A549 (cell line): ENCODE results near the gene LRRC7. TPM values are rescaled to one million over a fixed set of nuclear protein-coding genes. Genes with fewer than 3 reads are reported as not detected.

Experiments used
- ATAC-seq, 2 experiments: fragments of 200-7000 bp in 1 of 2; fragments of >200 bp in 1 of 2; cut with Nextera tagmentation in 1 of 2; cut with Tn5 transposase in 1 of 2; 3 replicates each; pipeline versions ENCODE4 v1.8.0 to v1.9.1; 2018 to 2020; ENCODE audit warnings: mild to moderate bottlenecking in 1 of 2, moderate library complexity in 1 of 2
- CTCF ChIA-PET: fragments of 300-600 bp; sonication (Branson Sonifier 250); formaldehyde crosslinking; extraction: SDS; loops from one replicate; lab custom pipeline; 2021; ENCODE audit warnings: antibody characterized with exemption, inconsistent platforms; lab: Yijun Ruan, JAX
- POLR2A ChIA-PET: fragments of 350-600 bp; formaldehyde crosslinking; extraction: SDS; loops from one replicate; lab custom pipeline; 2021; ENCODE audit warnings: antibody characterized with exemption, inconsistent platforms; lab: Yijun Ruan, JAX
- DNase-seq, 2 experiments: peaks; one replicate each; pipeline versions ENCODE4 v3.0.0 to v3.0.0-alpha.2; 2011 to 2016; ENCODE audit warnings: low read depth in 1 of 2, low spot score in 1 of 2
- FAIRE-seq: peaks from 2 replicates; lab custom pipeline; 2011; peaks lifted over from hg19 to GRCh38; lab: Jason Lieb, UNC
- H3K27ac ChIP-seq, 2 experiments: fragments of >200 bp; sonication (Bioruptor Twin); formaldehyde crosslinking; 3 replicates each; pipeline ENCODE4 v1.5.1; 2016 to 2017
- H3K4me1 ChIP-seq: fragments of >200 bp; sonication (Bioruptor Twin); formaldehyde crosslinking; 3 replicates; pipeline ENCODE4 v1.6.1; 2016
- H3K4me2 ChIP-seq: fragments of >200 bp; sonication (Bioruptor Twin); formaldehyde crosslinking; 3 replicates; pipeline ENCODE4 v1.6.1; 2016
- H3K4me3 ChIP-seq: fragments of >200 bp; sonication (Bioruptor Twin); formaldehyde crosslinking; 3 replicates; pipeline ENCODE4 v1.5.1; 2016
- H3K9me3 ChIP-seq: fragments of >200 bp; sonication (Bioruptor Twin); formaldehyde crosslinking; 3 replicates; pipeline ENCODE4 v1.6.1; 2016
- BCL3 ChIP-seq: fragments of >200 bp; sonication (Bioruptor Twin); formaldehyde crosslinking; IDR thresholded peaks from 3 replicates; pipeline ENCODE4 v1.6.1; 2016
- CBX2 ChIP-seq: fragments of 200-600 bp; sonication (generic); IDR thresholded peaks from 2 replicates; pipeline ENCODE4 v1.6.1; 2016; ENCODE audit warnings: low read depth, mild to moderate bottlenecking, borderline replicate concordance
- CHD4 ChIP-seq: fragments of 200-600 bp; sonication (generic); IDR thresholded peaks from 2 replicates; pipeline ENCODE4 v1.6.1; 2016; ENCODE audit warnings: antibody characterized with exemption, mild to moderate bottlenecking, borderline replicate concordance
- EP300 ChIP-seq, 2 experiments: fragments of >200 bp; sonication (Bioruptor Twin); formaldehyde crosslinking; IDR thresholded peaks; 2 replicates in 1 of 2; 3 replicates in 1 of 2; pipeline ENCODE4 v1.6.1; 2016 to 2017
- ESRRA ChIP-seq: fragments of 150-350 bp; IDR thresholded peaks from 2 replicates; pipeline ENCODE4 v1.6.1; 2014; ENCODE audit warnings: mild to moderate bottlenecking, low read length, borderline replicate concordance
- FOSB ChIP-seq: fragments of 250-450 bp; sonication (Bioruptor Pico); IDR thresholded peaks from 2 replicates; pipeline ENCODE4 v1.5.0; 2020; ENCODE audit warnings: mild to moderate bottlenecking, moderate library complexity
- FOSL2 ChIP-seq, 2 experiments: fragments of 450-650 bp in 1 of 2; fragments of >200 bp in 1 of 2; sonication (Bioruptor Twin) in 1 of 2; formaldehyde crosslinking; IDR thresholded peaks; 2 replicates each; pipeline versions ENCODE4 v1.5.0 to v1.6.1; 2016 to 2020; ENCODE audit warnings: mild to moderate bottlenecking in 1 of 2, moderate library complexity in 1 of 2
- FOXS1 ChIP-seq: fragments of 250-450 bp; sonication (Bioruptor Pico); IDR thresholded peaks from 2 replicates; pipeline ENCODE4 v1.5.0; 2020; ENCODE audit warnings: mild to moderate bottlenecking, moderate library complexity
- GATA3 ChIP-seq: IDR thresholded peaks from 2 replicates; pipeline ENCODE4 v1.6.1; 2012; ENCODE audit warnings: borderline replicate concordance
- HOXA7 ChIP-seq: fragments of 250-450 bp; sonication (Bioruptor Pico); IDR thresholded peaks from 2 replicates; pipeline ENCODE4 v1.5.0; 2020; ENCODE audit warnings: mild to moderate bottlenecking, moderate library complexity
- HOXB5 ChIP-seq: fragments of 250-450 bp; sonication (Bioruptor Pico); IDR thresholded peaks from 2 replicates; pipeline ENCODE4 v1.5.0; 2020; ENCODE audit warnings: mild to moderate bottlenecking, moderate library complexity
- JUN ChIP-seq, 2 experiments: fragments of >200 bp; sonication (Bioruptor Twin); formaldehyde crosslinking; IDR thresholded peaks; 2 replicates in 1 of 2; 3 replicates in 1 of 2; pipeline ENCODE4 v1.6.1; 2016 to 2017
- JUNB ChIP-seq: fragments of >200 bp; sonication (Bioruptor Twin); formaldehyde crosslinking; IDR thresholded peaks from 2 replicates; pipeline ENCODE4 v1.6.1; 2016
- KDM5A ChIP-seq: fragments of 200-600 bp; sonication (generic); IDR thresholded peaks from 2 replicates; pipeline ENCODE4 v1.6.1; 2016; ENCODE audit warnings: antibody characterized with exemption, mild to moderate bottlenecking
- MAX ChIP-seq: IDR thresholded peaks from 2 replicates; pipeline ENCODE4 v1.6.1; 2012
- PBX3 ChIP-seq: IDR thresholded peaks from 2 replicates; pipeline ENCODE4 v1.6.1; 2012
- PHF8 ChIP-seq: fragments of 200-600 bp; sonication (generic); IDR thresholded peaks from 2 replicates; pipeline ENCODE4 v1.6.1; 2016; ENCODE audit warnings: low read depth, mild to moderate bottlenecking, antibody characterized with exemption, moderate library complexity, borderline replicate concordance
- RNF2 ChIP-seq: fragments of 200-600 bp; sonication (generic); IDR thresholded peaks from 2 replicates; pipeline ENCODE4 v1.6.1; 2016; ENCODE audit warnings: low read depth, mild to moderate bottlenecking, antibody characterized with exemption, moderate library complexity, borderline replicate concordance
- SREBF2 ChIP-seq: fragments of 450-650 bp; IDR thresholded peaks from 2 replicates; pipeline ENCODE4 v1.6.1; 2014; ENCODE audit warnings: mild to moderate bottlenecking, moderate library complexity
- TFCP2L1 ChIP-seq: fragments of 250-450 bp; sonication (Bioruptor Pico); IDR thresholded peaks from 2 replicates; pipeline ENCODE4 v1.5.0; 2021; ENCODE audit warnings: mild to moderate bottlenecking
- ZC3H11A ChIP-seq: fragments of 450-650 bp; IDR thresholded peaks from 2 replicates; pipeline ENCODE4 v1.6.1; 2014; ENCODE audit warnings: antibody characterized with exemption, mild to moderate bottlenecking
- ZNF302 ChIP-seq: fragments of 250-450 bp; sonication (Bioruptor Pico); IDR thresholded peaks from 2 replicates; pipeline ENCODE4 v1.9.0; 2021; ENCODE audit warnings: inconsistent platforms, mild to moderate bottlenecking, moderate library complexity
- WGBS: methylation state at CpG from one replicate; pipeline ENCODE4 v1.1.6; 2017; ENCODE audit errors: missing lambda C conversion rate; 5-methylcytosine and 5-hydroxymethylcytosine counted together
- polyA plus RNA-seq, 4 experiments: library from polyadenylated mRNA; depleted of rRNA in 3 of 4; stranded (reverse); fragments of >200 nt; fragmentation: RNase III in 1 of 4; extraction: RNeasy Plus Mini Kit Qiagen cat#74134 plus additional on column Dnase treatment in 1 of 4; gene quantifications; 2 replicates in 3 of 4; 3 replicates in 1 of 4; pipeline ENCODE4 v1.2.3, GENCODE V29; 2011 to 2017
- TF ChIP-seq, protein P1 (sequence below): fragments of 250-450 bp; sonication (Bioruptor Pico); IDR thresholded peaks from 2 replicates; pipeline ENCODE4 v1.5.0; 2021; ENCODE audit warnings: mild to moderate bottlenecking, moderate library complexity, borderline replicate concordance
- TF ChIP-seq, protein P2 (sequence below): fragments of 200-600 bp; sonication (generic); IDR thresholded peaks from 2 replicates; pipeline ENCODE4 v1.6.1; 2016; ENCODE audit warnings: antibody characterized with exemption, mild to moderate bottlenecking, moderate library complexity

Gene LRRC7
- polyA plus RNA-seq, 2 of the 4 experiments (the other 2 are of a cell fraction): not detected

- Histone ChIP-seq H3K4me2 (no peak overlapping the region), H3K9me3 (no peaks in the 10 kb centered on the region), H3K4me1 (no peaks in the 10 kb centered on the region), H3K4me3 (no peak overlapping the region), H3K27ac (no peak overlapping the region)
- ChIA-PET CTCF (no interaction called here), POLR2A (no interaction called here)
- no peak for FAIRE-seq
- 6% methylated on average over 1 of the region's 1 CpG for WGBS
- no peak for TF ChIP-seq BCL3
- TF ChIP-seq TFCP2L1 (CRISPR knock-in tag): no peak
- TF ChIP-seq CHD4: no peak
- DNase-seq: no peak
- ATAC-seq: no peak
These were observed 77.8 kb downstream of the LRRC7 start for GRCh38 chr1:69645477-69645876.

- H3K4me3 ChIP-seq: no peak overlapping the region
- ChIA-PET CTCF (no interaction called here), POLR2A (no interaction called here)
- no peak for TF ChIP-seq FOSL2 (IDR thresholded peaks at IDR 0.05)
- TF ChIP-seq FOSL2 (CRISPR knock-in tag; IDR thresholded peaks at IDR 0.05): no peak
- no peak for TF ChIP-seq JUN (IDR thresholded peaks at IDR 0.05)
- TF ChIP-seq HOXA7: no peak
- no peak for TF ChIP-seq ESRRA
- no peak for TF ChIP-seq EP300 (IDR thresholded peaks at IDR 0.05)
- TF ChIP-seq FOXS1: no peak
- TF ChIP-seq SREBF2: no peak
- FAIRE-seq: no peak
- H3K27ac ChIP-seq: no peak overlapping the region
- DNase-seq: no peak
- no peak for ATAC-seq
- no peak overlapping the region for H3K4me2 ChIP-seq
- no peaks in the 10 kb centered on the region for H3K9me3 ChIP-seq
- H3K4me1 ChIP-seq: no peaks in the 10 kb centered on the region
These were observed 80.8 kb downstream of the LRRC7 start for GRCh38 chr1:69648486-69648885.

DNA sequence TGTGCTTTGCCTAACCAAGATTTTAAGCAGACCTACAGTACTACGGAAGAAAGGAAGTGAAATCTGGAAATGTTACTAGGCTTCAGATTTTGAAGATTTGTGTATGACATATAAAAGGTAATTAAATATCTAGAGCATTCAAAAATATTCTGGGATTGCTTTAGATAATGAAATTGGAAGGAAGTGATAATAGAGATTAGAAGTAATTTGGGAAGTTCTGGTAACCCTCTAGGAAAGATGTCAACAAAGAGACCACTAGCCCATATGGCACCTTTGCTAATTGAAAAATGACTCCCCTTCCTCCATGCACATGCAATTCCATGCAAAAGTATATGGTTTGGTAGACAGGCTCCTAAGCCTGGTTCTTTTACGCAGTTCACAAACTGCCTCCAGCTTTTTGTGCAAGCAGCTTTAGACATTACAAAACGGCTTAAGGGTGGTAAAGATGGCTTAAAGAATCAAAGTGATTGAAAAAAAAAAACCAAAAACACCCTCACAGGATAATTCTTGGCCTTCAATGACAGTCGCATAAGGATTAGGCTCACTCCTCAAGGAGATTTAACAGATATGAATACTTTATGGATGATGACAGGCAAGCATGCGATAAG is 81.8 kb downstream of the LRRC7 start:
- no peaks in the 10 kb centered on the region for H3K4me1 ChIP-seq
- no peaks in the 10 kb centered on the region for H3K9me3 ChIP-seq
- FAIRE-seq: no peak
- POLR2A ChIA-PET: no interaction called here
- no peak overlapping the region for H3K4me2 ChIP-seq
- CTCF ChIA-PET: no interaction called here
- 23% methylated on average over 5 of the region's 5 CpGs for WGBS
- DNase-seq: no peak
- TF ChIP-seq PHF8 (no peak), ZC3H11A (no peak), HOXB5 (CRISPR knock-in tag) (no peak), JUNB (no peak)
- TF ChIP-seq, protein P1, sequence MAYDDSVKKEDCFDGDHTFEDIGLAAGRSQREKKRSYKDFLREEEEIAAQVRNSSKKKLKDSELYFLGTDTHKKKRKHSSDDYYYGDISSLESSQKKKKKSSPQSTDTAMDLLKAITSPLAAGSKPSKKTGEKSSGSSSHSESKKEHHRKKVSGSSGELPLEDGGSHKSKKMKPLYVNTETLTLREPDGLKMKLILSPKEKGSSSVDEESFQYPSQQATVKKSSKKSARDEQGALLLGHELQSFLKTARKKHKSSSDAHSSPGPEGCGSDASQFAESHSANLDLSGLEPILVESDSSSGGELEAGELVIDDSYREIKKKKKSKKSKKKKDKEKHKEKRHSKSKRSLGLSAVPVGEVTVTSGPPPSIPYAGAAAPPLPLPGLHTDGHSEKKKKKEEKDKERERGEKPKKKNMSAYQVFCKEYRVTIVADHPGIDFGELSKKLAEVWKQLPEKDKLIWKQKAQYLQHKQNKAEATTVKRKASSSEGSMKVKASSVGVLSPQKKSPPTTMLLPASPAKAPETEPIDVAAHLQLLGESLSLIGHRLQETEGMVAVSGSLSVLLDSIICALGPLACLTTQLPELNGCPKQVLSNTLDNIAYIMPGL (CRISPR knock-in tag): no peak
- TF ChIP-seq, all 56 proteins: peak for 0
- H3K4me3 ChIP-seq: no peak overlapping the region
- H3K27ac ChIP-seq: no peak overlapping the region
- no peak for ATAC-seq

- H3K4me2 ChIP-seq: no peak overlapping the region
- no peak overlapping the region for H3K4me3 ChIP-seq
- H3K9me3 ChIP-seq: no peaks in the 10 kb centered on the region
- no peak for DNase-seq
- FAIRE-seq: no peak
- ATAC-seq: no peak
- H3K27ac ChIP-seq: no peak overlapping the region
- 12% methylated on average over 3 of the region's 3 CpGs for WGBS
- ChIA-PET POLR2A (no interaction called here), CTCF (interaction anchor here (0.6 to 0.7 kb wide), 2 partner anchors 38 to 49 kb away, joined by 3 read pairs; no protein-coding TSS in a partner anchor)
- H3K4me1 ChIP-seq: no peaks in the 10 kb centered on the region
- no peak for TF ChIP-seq ESRRA
- no peak for TF ChIP-seq CBX2
- no peak for TF ChIP-seq FOSB (CRISPR knock-in tag)
- TF ChIP-seq MAX: no peak
- no peak for TF ChIP-seq GATA3
- TF ChIP-seq, protein P2, sequence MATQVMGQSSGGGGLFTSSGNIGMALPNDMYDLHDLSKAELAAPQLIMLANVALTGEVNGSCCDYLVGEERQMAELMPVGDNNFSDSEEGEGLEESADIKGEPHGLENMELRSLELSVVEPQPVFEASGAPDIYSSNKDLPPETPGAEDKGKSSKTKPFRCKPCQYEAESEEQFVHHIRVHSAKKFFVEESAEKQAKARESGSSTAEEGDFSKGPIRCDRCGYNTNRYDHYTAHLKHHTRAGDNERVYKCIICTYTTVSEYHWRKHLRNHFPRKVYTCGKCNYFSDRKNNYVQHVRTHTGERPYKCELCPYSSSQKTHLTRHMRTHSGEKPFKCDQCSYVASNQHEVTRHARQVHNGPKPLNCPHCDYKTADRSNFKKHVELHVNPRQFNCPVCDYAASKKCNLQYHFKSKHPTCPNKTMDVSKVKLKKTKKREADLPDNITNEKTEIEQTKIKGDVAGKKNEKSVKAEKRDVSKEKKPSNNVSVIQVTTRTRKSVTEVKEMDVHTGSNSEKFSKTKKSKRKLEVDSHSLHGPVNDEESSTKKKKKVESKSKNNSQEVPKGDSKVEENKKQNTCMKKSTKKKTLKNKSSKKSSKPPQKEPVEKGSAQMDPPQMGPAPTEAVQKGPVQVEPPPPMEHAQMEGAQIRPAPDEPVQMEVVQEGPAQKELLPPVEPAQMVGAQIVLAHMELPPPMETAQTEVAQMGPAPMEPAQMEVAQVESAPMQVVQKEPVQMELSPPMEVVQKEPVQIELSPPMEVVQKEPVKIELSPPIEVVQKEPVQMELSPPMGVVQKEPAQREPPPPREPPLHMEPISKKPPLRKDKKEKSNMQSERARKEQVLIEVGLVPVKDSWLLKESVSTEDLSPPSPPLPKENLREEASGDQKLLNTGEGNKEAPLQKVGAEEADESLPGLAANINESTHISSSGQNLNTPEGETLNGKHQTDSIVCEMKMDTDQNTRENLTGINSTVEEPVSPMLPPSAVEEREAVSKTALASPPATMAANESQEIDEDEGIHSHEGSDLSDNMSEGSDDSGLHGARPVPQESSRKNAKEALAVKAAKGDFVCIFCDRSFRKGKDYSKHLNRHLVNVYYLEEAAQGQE: no peak
- TF ChIP-seq ZNF302: no peak
- TF ChIP-seq RNF2: no peak
- TF ChIP-seq KDM5A: no peak
- no peak for TF ChIP-seq CHD4
- no peak for TF ChIP-seq PBX3
These were observed 83.1 kb downstream of the LRRC7 start for GRCh38 chr1:69650779-69651178.
